Neural progenitor cell (in vitro differentiated cells): Measurements from ENCODE around the gene STEAP1B.

ENCODE experiments used
- EZH2 ChIP-seq: fragments of 200-600 bp; sonication (generic); IDR thresholded peaks from 2 replicates; pipeline ENCODE4 v1.6.1; 2017; ENCODE audit warnings: antibody characterized with exemption, mild to moderate bottlenecking, moderate library complexity
- EZH2phosphoT487 ChIP-seq: fragments of 200-600 bp; sonication (generic); IDR thresholded peaks from 2 replicates; pipeline ENCODE4 v1.6.1; 2017; ENCODE audit warnings: antibody characterized with exemption
- TF ChIP-seq, protein P1 (sequence below): fragments of 200-600 bp; sonication (generic); IDR thresholded peaks from 2 replicates; pipeline ENCODE4 v1.5.1; 2017; ENCODE audit warnings: antibody characterized with exemption, mild to moderate bottlenecking

DNA sequence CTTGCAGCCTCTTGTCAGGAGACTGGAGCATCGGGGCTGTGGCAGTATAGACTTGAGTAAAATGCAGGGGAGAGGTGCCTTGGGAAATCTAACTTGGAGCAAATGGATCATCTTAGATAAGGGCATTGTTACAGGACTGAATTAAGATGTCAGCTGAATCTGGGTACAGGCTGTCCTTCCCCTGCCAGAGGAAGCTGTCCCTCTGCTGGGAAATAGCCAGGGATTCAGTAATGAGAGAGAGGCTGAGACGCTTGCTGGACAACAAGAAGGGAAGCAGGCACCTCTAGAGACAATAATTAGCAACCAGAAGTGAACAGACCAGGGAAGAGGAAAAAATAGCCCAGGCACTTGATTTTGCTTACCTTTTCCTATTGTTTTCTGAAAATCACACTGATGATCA, 122.3 kb downstream of the STEAP1B start:
- TF ChIP-seq, protein P1, sequence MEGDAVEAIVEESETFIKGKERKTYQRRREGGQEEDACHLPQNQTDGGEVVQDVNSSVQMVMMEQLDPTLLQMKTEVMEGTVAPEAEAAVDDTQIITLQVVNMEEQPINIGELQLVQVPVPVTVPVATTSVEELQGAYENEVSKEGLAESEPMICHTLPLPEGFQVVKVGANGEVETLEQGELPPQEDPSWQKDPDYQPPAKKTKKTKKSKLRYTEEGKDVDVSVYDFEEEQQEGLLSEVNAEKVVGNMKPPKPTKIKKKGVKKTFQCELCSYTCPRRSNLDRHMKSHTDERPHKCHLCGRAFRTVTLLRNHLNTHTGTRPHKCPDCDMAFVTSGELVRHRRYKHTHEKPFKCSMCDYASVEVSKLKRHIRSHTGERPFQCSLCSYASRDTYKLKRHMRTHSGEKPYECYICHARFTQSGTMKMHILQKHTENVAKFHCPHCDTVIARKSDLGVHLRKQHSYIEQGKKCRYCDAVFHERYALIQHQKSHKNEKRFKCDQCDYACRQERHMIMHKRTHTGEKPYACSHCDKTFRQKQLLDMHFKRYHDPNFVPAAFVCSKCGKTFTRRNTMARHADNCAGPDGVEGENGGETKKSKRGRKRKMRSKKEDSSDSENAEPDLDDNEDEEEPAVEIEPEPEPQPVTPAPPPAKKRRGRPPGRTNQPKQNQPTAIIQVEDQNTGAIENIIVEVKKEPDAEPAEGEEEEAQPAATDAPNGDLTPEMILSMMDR, result no peak
- TF ChIP-seq EZH2phosphoT487 (no peak), EZH2 (no peak)
